Lung (tissue), 12 donors: ENCODE measurements around the gene SEPTIN8. TPM values are rescaled to one million over a fixed set of nuclear protein-coding genes. Genes with fewer than 3 reads are reported as not detected.

Experiments
- ATAC-seq: fragments of 200-7000 bp; cut with Tn5 transposase; one replicate; pipeline ENCODE4 v1.9.1; 2020; ENCODE audit warnings: moderate number of reproducible peaks; ENCODE audit not compliant: insufficient read depth, low FRiP score
- DNase-seq, 3 donors: peaks; one replicate each; pipeline ENCODE4 v3.0.0-alpha.2; 2013 to 2017
- H3K27ac ChIP-seq, 2 donors: one replicate each; pipeline ENCODE4 v1.5.1; 2013; ENCODE audit warnings: mild to moderate bottlenecking in 2 of 2, moderate library complexity in 2 of 2, control low read depth in 1 of 2, inconsistent platforms in 1 of 2, low read depth in 1 of 2, low read length in 1 of 2
- H3K27me3 ChIP-seq, 3 donors: one replicate each; pipeline ENCODE4 v1.5.1; 2013; ENCODE audit warnings: low read length in 2 of 3; ENCODE audit not compliant: control insufficient read depth in 3 of 3, insufficient read depth in 3 of 3
- H3K36me3 ChIP-seq, 4 donors: one replicate each; pipeline ENCODE4 v1.5.1; 2013; ENCODE audit warnings: low read length in 4 of 4, mild to moderate bottlenecking in 1 of 4, moderate library complexity in 1 of 4; ENCODE audit not compliant: control insufficient read depth in 4 of 4, insufficient read depth in 4 of 4
- H3K4me1 ChIP-seq, 5 donors: one replicate each; pipeline ENCODE4 v1.5.1; 2013; ENCODE audit warnings: low read length in 5 of 5, mild to moderate bottlenecking in 2 of 5, moderate library complexity in 1 of 5; ENCODE audit not compliant: control insufficient read depth in 5 of 5, insufficient read depth in 5 of 5
- H3K4me3 ChIP-seq: one replicate; pipeline ENCODE4 v1.5.1; 2013; ENCODE audit warnings: mild to moderate bottlenecking, control low read depth, moderate library complexity
- H3K9ac ChIP-seq, 2 donors: one replicate each; pipeline ENCODE4 v1.5.1; 2013; ENCODE audit warnings: low read length in 2 of 2, control low read depth in 1 of 2; ENCODE audit not compliant: insufficient read depth in 1 of 2
- H3K9me3 ChIP-seq, 4 donors: one replicate each; pipeline ENCODE4 v1.5.1; 2013; ENCODE audit warnings: low read length in 3 of 4, mild to moderate bottlenecking in 1 of 4, moderate library complexity in 1 of 4; ENCODE audit not compliant: control insufficient read depth in 4 of 4, insufficient read depth in 3 of 4
- WGBS, 2 donors: extraction: QIAGEN DNeasy Blood & Tissue Kit; methylation state at CpG; one replicate each; pipeline ENCODE4 v1.1.7; 2013; 5-methylcytosine and 5-hydroxymethylcytosine counted together
- polyA plus RNA-seq, 2 donors: library from polyadenylated mRNA; stranded (reverse); fragments of 200-250 nt; gene quantifications; one replicate each; pipeline ENCODE4 v1.2.1, GENCODE V29; 2013
- total RNA-seq, 2 donors: library from RNA; depleted of rRNA in 1 of 2; stranded (reverse); fragments of >200 nt in 1 of 2; gene quantifications; one replicate each; pipeline ENCODE4 v1.2.1, GENCODE V29; 2014 to 2021
- TF ChIP-seq, protein P1 (sequence below): IDR thresholded peaks from 2 replicates; pipeline ENCODE4 v1.5.1; 2012; ENCODE audit warnings: mild to moderate bottlenecking; ENCODE audit errors: control extremely low read depth, extremely low read depth
- donor health status: control.
- donor health status: control.
- donor health status: Bipolar disorder and iron deficiency.
- donor health status: healthy.
- donor health status: DM: yes; HTN: yes; CAD: no.

Gene SEPTIN8
- total and polyA plus RNA-seq, 4 donors, result 12.4 to 37.8 (median 22.0) TPM

DNA sequence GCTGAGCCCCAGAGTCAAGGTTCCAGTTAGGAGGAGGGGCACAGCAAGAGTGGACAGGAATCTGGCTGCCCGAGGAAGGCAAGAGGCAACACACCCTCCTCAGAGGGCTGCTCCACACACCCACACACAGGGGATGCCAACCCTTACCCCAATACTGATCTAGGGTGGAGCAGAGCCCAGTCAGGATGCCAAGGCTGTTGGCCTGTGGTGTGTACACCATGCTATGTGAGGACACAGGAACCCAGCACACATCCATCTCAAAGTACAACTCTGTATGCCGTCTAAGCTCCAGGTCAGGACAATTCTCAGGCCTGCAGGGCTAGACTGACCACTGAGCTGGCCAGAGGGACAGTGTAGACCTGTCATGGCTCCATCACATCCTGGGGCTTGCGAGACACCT, 2.6 kb downstream of the SEPTIN8 start:
- peak overlapping the region in 1 of 2 donors; percentile 7 for H3K27ac ChIP-seq
- no peak overlapping the region for H3K9ac ChIP-seq
- H3K9me3 ChIP-seq, result no peaks in the 10 kb centered on the region
- TF ChIP-seq, protein P1, sequence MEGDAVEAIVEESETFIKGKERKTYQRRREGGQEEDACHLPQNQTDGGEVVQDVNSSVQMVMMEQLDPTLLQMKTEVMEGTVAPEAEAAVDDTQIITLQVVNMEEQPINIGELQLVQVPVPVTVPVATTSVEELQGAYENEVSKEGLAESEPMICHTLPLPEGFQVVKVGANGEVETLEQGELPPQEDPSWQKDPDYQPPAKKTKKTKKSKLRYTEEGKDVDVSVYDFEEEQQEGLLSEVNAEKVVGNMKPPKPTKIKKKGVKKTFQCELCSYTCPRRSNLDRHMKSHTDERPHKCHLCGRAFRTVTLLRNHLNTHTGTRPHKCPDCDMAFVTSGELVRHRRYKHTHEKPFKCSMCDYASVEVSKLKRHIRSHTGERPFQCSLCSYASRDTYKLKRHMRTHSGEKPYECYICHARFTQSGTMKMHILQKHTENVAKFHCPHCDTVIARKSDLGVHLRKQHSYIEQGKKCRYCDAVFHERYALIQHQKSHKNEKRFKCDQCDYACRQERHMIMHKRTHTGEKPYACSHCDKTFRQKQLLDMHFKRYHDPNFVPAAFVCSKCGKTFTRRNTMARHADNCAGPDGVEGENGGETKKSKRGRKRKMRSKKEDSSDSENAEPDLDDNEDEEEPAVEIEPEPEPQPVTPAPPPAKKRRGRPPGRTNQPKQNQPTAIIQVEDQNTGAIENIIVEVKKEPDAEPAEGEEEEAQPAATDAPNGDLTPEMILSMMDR, result no peak
- H3K4me3 ChIP-seq, result no peak overlapping the region
- no peaks in the 10 kb centered on the region for H3K27me3 ChIP-seq
- ATAC-seq (no peak), DNase-seq (no peak)
- H3K36me3 ChIP-seq, result no peaks in the 10 kb centered on the region
- WGBS, 2 donors, result 69 to 87% methylated on average over 3 of the region's 3 CpGs
- H3K4me1 ChIP-seq, result peaks cover 7 to 31% (median 17%) of the 10 kb centered on the region in 5 donors

DNA sequence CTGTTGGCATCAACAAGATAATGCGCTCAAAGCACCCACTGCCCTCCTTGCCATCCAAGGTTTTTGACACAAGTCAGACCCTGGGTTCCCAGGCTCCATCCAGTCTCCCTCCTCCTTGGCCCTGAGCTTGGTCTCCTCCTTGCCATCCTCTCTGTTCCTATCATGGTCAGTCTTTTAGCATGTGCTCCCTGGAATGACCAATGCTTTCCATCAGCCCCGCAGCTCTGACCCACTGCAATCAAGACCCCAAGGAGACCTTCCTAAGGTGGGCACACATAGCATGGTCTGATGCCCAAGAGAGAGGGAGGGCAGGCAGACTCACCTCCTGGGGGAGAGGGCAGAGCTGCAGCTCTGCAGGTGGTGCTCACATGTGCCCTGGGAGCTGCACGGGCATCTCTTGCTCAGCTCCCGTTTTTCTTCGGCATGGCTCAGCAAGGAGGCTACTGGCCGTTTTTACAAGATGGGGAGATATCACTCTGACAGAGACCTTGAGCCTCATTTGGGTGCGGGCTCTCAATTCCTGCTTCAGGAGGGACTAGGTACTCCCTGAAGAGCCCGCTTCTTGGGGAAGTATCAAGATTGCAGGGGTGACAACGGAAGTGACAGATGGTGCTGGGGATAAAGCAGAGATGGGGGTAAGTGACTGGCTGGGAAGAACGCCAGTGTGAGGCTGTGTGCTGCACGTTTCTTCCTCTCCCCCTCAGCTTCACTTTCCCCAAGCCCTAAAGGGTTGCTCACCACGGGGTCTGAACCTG, 3.3 kb downstream of the SEPTIN8 start:
- no peak for ATAC-seq
- H3K9ac ChIP-seq, result no peak overlapping the region
- peaks cover 7 to 31% (median 17%) of the 10 kb centered on the region in 5 donors for H3K4me1 ChIP-seq
- H3K4me3 ChIP-seq, result no peak overlapping the region
- H3K27ac ChIP-seq, result no peak overlapping the region
- DNase-seq, result peak in 1 of 3 donors; percentile 46
- H3K36me3 ChIP-seq, result no peaks in the 10 kb centered on the region
- WGBS, 2 donors, result 75 to 80% methylated on average over 12 of the region's 12 CpGs
- no peaks in the 10 kb centered on the region for H3K27me3 ChIP-seq
- no peaks in the 10 kb centered on the region for H3K9me3 ChIP-seq
- TF ChIP-seq, protein P1, result no peak

DNA sequence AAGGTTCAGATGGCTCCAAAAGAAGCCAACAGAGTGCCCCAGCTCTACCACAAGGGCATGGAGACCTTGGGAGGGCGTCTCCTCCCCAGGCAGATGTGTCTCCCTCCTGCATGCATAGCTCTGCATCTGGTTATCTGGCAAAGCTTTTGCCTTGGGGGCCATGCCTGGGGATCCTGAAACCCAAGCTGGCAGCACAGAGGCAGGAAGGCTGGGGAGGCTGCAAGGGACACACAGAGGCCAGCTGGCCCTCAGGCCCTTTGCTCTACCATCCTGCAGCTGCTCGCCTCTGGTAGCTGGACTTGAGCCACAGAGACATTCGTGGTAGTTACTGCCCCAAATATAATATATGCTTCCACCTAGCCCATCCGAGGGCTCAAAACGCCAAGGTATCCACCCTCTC, 3.9 kb downstream of the SEPTIN8 start:
- no peak overlapping the region for H3K4me3 ChIP-seq
- TF ChIP-seq, protein P1, result no peak
- peaks cover 9 to 36% (median 19%) of the 10 kb centered on the region in 5 donors for H3K4me1 ChIP-seq
- ATAC-seq (no peak), DNase-seq (no peak)
- H3K36me3 ChIP-seq, result no peaks in the 10 kb centered on the region
- H3K9ac ChIP-seq, result no peak overlapping the region
- no peaks in the 10 kb centered on the region for H3K9me3 ChIP-seq
- no peaks in the 10 kb centered on the region for H3K27me3 ChIP-seq
- H3K27ac ChIP-seq, result no peak overlapping the region
- WGBS, 2 donors, result 93 to 99% methylated on average over 5 of the region's 5 CpGs
